Caki2 (cell line): ENCODE measurements around the gene WNT3A. TPM values are rescaled to one million over a fixed set of nuclear protein-coding genes. Genes with fewer than 3 reads are reported as not detected.

Source experiments
- DNase-seq: peaks from one replicate; pipeline ENCODE4 v3.0.0-alpha.2; 2015; ENCODE audit warnings: low read depth
- in situ Hi-C: cut with HindIII; loops from 2 replicates; pipeline ENCODE4 v1.10.0; 2016; ENCODE audit warnings: low sequenced_read_pairs, low pct_unique_long_range_greater_than_20kb, mixed read lengths
- total RNA-seq: library from RNA; depleted of rRNA; stranded (reverse); fragments of >200 nt; shearing (Covaris generic); gene quantifications from 2 replicates; pipeline ENCODE4 v1.2.3, GENCODE V29; 2014; ENCODE audit warnings: low replicate concordance

The WNT3A gene
- total RNA-seq, 1 experiment from 2014 or later, result not detected

- no peak for DNase-seq
- in situ Hi-C loops, result no loop called here
These were observed 78.6 kb downstream of the WNT3A start for GRCh38 chr1:228085287-228085951.

GRCh38 chr1:228087771-228088251 is 81.0 kb downstream of the WNT3A start:
- DNase-seq, result peak; percentile 56
- in situ Hi-C loops, result no loop called here

GRCh38 chr1:228088586-228089498 is 82.0 kb downstream of the WNT3A start:
- in situ Hi-C loops, result no loop called here
- no peak for DNase-seq

DNA sequence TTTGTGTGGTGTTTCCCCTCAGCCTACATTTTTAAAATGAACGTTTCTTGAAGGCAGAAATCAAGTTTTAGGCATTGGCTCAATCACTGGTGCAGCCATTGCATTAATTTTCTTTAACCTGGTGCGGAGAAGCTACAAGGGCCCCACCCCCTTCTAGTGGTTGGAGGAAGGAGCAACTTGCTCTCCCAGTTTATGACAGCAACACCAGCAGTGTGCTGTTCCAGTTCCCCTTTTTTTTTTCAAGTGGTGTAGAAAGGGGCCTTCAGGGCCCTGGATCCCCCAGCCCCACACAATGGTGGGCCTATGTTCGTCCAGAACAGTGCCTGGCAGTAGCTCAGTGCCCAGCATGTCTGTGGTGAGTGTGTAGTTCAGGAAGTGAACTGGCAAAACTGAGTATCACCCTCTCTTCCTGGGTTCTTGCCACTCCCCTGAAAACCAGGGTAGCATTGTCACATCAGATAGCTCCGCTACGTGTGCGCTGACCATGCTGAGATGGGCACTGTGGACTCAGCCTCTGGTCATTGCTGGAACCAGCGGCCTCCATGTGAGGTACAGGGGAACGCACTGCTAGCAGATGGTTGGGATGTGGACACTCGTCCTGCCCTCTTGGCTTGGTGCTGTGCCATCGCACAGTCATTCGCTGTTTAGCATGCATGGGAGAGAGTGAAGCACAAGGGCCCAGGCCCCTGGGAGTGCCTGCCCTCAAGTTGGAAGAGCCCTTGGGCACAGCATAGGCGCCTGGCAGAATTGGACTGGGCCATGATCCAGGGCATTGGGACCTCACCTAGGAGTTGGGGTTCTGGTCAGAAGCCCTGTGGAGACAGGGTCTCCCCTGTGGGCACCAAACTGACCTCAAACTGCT is 83.0 kb downstream of the WNT3A start:
- no peak for DNase-seq
- in situ Hi-C loops, result no loop called here

GRCh38 chr1:228090613-228091081 is 83.8 kb downstream of the WNT3A start:
- DNase-seq, result no peak
- in situ Hi-C loops, result no loop called here

- in situ Hi-C loops, result no loop called here
- DNase-seq, result no peak
These were observed 84.3 kb downstream of the WNT3A start for GRCh38 chr1:228091084-228091483.

GRCh38 chr1:228092342-228093049 is 85.7 kb downstream of the WNT3A start:
- no peak for DNase-seq
- in situ Hi-C loops, result no loop called here

GRCh38 chr1:228093050-228093906 is 86.5 kb downstream of the WNT3A start:
- DNase-seq, result no peak
- in situ Hi-C loops, result no loop called here

DNA sequence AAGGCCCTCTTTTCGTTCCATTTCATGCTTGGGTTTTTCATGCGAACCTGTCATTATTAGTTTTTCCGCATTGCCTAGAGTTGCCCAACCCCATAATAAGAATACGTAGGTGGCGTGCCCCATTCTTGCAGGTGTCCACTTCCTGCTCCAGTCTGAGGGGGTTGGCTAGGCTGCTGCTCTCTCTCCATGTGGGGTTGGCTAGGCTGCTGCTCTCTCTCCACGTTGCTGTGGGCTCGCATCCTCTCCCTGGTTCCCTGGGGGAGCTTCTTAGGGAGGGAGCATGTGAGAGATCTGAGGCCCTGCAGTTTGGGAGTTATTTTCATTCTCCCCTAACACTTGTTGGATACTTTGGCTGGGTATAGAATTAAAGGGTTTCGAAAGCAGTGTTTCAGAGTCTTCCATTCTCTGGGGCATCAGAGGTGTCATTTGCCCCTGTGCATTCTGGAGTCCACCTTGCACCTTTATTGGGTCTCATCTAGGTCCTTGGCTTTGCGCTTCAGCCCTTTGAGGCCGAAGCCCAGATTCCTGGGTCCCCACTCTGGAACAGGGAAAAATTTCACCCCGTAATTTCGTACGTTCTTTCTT is 87.7 kb downstream of the WNT3A start:
- in situ Hi-C loops, result no loop called here
- no peak for DNase-seq

DNA sequence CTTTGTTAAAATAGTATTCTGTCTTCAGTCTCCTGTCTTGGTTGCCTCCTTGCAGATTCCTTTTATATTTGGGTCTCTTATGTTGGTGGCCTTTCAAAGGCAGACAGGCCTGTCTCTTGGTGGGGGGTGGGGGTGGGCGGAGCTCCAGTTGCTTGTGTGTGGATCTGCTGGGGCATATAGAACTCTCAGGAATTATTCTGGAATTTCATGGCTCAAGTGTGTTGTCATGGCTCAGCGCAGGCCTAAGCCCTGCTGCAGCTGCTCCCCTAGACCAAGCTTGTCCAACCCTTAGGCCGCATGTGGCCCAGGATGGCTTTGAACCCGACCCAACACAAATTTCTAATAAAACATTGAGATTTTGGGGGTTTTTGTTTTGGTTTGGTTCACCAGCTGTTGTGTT is 88.4 kb downstream of the WNT3A start:
- DNase-seq, result no peak
- in situ Hi-C loops, result no loop called here

DNA sequence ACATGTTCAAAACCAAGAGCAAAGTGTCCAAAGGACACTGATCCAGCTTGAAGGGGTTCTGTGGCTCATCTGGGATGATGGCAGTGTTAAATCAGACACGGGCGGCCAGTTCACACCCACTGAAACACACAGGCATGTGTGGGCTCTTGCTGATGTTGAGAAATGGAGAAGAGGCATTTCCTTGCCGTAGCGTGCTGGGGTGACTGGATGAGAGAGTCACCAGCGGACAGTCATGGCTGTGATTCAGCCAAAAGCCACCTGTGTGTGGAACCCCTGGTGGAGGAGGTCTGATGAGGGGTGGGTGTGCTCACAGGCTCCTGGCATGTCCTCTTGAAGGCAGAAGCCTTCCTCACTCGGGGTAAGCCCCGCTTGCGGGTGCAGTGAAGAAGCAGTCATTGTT is 89.1 kb downstream of the WNT3A start:
- DNase-seq, result no peak
- in situ Hi-C loops, result no loop called here

DNA sequence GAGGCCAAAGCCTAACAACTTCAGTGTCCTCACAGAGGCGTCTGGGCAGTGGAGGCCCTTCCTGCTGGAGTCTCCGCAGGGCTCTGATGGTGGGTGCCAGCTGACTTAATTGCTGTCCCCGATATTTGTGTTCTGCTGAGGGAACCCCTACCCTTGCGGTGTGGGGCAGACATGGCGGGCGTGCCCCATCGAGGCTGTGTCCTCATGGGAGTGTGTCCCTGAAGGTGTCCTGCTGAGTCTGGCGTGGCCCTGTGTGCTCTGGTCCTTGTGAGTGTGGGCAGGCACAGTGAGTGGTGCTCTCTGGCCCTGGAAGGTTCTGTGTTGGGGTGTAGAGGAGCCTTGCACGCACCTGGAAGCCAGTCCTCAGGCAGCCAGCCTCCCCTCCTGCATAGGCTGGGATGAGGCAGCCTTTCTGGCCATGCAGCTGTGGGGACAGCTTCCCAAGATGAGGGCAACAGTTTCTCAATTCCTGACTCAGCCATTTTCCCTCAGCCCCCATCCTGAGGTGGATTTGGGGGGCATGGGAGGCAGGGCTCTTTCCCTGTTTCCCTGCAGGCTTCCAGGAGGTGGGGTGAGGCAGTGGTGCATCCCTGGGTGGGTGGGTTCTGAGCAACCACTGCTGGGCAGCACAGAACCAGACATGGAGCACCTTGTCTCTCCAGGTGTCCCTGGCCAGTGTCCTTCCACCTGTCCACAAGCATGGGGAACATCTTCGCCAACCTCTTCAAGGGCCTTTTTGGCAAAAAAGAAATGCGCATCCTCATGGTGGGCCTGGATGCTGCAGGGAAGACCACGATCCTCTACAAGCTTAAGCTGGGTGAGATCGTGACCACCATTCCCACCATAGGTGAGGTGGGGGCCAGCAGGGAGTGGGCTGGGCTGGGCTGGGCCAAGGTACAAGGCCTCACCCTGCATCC is 89.9 kb downstream of the WNT3A start:
- DNase-seq, result no peak
- in situ Hi-C loops, result no loop called here

- in situ Hi-C loops, result no loop called here
- DNase-seq, result no peak
These were observed 90.7 kb downstream of the WNT3A start for GRCh38 chr1:228097333-228098081.

- no peak for DNase-seq
- in situ Hi-C loops, result no loop called here
These were observed 91.6 kb downstream of the WNT3A start for GRCh38 chr1:228098323-228098931.

DNA sequence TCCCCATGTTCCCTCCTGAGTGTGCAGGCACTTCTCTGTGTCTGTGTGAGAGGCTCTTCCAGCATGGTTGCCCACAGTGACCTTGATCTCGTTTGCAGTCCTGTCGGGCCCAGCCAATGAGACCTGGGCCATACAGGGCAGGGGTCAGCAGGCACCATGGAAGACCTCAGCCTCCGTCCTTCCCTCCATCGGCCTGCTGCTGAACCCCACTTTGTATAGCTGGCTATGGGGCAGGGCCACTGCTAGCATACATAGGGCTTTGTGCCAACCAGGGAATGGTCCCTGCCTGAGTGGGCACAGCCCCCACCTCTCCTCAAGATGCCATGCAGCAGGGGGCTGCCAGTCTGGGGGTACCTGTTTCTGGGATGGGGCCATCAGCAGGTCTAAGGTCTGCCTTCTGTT is 92.5 kb downstream of the WNT3A start:
- DNase-seq, result no peak
- in situ Hi-C loops, result no loop called here
